DND-41 (cell line): ENCODE data around the gene PUSL1.

Experiments used
- CTCF ChIP-seq: IDR thresholded peaks from 2 replicates; pipeline ENCODE4 v1.5.1; 2012; ENCODE audit warnings: borderline replicate concordance, low read length, moderate library complexity, mild to moderate bottlenecking; ENCODE audit not compliant: poor library complexity, severe bottlenecking; ENCODE audit errors: extremely low read depth
- EZH2 ChIP-seq: IDR thresholded peaks from 3 replicates; pipeline ENCODE4 v1.6.1; 2012; ENCODE audit warnings: borderline replicate concordance, low read depth, mild to moderate bottlenecking, moderate library complexity, low read length, inconsistent platforms; ENCODE audit not compliant: severe bottlenecking

GRCh38 chr1:1337793-1338147 lies 29.4 kb downstream of the PUSL1 start:
- TF ChIP-seq EZH2 (no peak), CTCF (no peak)
